ENCODE results near the gene STK24.
"Not testable (repeated sequence)": the region's sequence is repeated elsewhere in the genome, so short reads cannot be mapped to it uniquely, and the experiment has no call there.

Gene STK24

DNA sequence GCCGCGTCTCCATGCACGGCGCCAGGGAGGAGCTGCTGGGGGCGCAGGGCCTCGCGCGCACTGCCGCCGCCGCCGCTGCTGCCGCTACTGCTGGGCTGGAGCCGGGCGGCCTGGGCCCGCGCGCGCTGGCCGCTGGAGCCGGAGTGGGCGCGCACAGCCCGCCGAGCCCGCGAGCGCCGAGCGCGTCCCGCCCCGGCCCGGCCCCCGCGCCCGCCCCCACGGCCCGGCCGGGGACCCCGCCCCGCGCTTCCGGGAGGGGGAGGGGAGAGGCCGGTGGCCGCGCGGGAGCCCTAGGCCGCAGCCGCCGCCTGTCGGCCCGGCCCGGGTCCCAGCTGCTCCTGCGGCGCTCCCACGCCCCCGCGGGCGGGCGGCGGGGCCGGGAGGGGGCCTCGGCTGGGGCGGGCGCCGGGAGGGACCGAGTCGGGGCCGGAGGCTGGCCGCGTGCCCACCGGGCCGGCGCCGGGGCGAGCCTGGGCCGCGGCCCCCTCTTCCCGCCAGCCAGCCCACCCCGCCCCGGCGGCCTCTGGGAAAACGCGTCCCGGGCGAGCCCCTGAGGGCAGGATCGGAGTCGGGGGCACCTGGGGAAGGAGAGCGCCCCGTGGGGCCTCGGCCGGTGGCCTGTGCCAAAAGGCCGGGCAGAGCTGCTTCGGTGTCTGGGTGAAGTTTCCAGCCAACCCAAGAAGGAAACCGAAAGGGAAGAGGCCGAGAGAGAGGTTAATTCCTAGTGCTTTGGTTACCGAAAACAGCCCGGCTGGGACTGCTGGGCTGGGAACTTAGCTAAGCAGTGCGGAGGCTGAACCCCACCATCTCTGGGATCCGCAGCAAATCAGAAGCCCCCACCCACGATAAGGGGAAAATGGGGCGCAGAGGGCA lies at the start of gene STK24:
STK24 (minus strand) TSS at position 145 of the 873 bp plus-strand sequence. CDS start 321 bp downstream, outside the sequence.
- no peak for DNase-seq (ENCODE audit: low read depth)

DNA sequence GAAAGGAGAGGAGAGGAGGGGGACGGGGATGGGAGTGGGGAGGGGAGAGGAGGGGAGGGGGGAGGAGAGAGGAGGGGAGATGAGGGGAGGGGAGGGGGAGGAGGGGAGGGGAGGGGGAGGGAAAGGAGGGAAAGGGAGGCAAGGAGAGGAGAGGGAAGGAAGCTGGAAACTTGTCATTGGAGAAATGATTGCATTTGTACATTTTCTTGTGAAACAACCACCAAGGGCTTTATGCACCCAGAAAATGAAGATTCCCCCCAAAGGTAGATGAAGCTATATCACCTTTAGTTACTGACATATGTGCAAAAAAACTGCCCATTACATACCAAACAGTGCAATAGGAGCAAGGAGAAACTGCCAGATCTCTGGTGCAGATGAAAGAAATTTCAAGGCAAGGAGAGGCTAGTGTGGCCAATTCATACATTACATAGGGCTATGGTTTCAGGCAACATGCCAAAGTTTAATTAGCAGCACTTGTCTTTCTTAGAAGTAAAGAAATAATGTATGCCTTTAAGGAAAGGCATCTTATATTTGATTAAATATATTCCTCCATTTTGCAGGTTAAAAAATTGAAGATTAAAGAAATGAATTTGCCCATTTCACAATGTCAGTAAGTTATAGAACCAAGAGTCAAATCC lies 49.5 kb upstream of the STK24 start:
- DNase-seq (ENCODE audit: low read depth): no peak

DNA sequence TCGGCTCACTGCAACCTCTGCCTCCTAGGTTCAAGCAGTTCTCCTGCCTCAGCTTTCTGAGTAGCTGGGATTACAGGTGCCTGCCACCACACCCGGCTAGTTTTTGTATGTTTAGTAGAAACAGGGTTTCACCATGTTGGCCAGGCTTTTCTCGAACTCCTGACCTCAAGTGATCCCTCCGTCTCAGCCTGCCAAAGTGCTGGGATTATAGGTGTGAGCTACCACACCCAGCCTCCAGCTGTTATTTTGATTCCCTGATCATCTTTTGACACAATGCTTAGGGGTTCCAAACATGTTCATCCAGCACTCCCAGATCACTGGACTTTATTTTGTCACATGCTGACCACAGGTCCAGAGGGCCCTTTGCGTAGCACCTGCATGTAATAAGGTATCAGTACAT lies 47.7 kb upstream of the STK24 start:
- DNase-seq (ENCODE audit: low read depth): not testable (repeated sequence)

DNA sequence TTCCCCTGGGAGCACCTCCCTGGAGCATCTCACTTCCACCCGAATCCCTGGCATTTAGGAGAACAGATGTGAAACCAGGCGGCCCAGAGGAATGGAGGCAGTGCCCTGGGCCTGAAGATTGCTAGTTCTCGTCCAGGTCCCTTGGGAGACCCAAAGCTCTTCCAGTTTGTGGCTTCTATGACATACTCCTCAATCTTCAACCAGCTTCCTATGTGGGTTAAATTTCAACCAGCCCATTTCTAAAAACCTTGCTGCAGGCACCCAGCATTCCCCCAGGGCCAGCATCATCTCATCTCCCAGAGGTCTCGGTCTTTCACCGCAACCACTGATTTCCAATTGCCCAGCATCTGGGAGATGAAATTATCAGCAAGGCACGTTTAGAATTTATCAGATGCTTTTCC lies 46.0 kb upstream of the STK24 start:
- no peak for DNase-seq (ENCODE audit: low read depth)

DNA sequence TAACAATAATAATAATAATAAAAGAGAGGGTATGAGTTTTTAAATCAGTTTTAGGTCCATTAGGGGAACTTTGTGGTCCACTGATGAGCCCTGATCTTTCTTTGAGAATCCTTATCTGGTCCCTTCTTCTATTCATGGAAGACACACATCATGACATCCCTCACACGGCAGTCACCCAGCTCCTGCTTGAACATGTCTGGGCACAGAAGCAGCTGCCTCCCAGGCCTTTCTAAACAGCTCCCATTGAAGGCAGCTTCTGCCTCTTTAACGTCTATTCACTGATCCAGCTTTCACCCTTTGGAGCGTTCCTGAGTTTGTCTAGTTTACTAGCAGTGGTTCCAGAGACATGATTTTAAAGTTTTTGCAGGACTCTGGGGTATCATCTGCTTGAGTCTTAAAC lies 42.6 kb upstream of the STK24 start:
- no peak for DNase-seq (ENCODE audit: low read depth)

DNA sequence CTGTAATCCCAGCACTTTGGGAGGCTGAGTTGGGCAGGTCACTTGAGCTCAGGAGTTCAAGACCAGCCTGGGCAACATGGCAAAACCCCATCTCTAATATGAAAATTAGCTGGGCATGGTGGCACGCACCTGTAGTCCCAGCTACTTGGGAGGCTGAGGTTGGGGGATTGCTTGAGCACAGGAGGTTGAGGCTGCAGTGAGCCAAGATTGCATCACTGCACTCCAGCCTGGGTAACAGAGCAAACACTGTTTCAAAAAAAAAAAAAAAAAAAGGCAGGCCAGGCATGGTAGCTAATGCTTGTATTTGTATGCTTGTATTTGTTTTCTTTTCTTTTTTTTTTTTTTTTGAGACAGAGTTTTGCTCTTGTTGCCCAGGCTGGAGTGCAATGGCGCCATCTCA lies 38.7 kb upstream of the STK24 start:
- DNase-seq (ENCODE audit: low read depth): not testable (repeated sequence)

DNA sequence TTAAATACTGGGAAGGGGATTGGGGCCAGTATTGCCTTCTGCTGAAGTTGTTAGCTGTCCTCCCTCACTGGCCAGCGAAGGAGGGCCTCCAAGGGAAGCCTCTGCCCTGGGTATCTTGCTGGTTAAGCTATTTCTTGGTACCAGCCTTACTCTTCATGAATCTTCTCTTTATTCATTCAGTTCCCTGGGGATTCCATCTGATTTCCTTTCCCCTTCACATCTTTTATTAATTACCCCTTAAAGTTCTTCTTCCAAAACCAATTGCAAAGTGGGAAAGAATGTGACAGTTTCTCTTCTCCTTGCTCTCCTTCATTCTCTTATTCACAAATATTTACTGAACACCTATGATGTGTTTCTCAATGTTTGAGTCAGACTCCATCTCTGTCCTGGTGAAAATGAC lies 36.7 kb upstream of the STK24 start:
- no peak for DNase-seq (ENCODE audit: low read depth)

DNA sequence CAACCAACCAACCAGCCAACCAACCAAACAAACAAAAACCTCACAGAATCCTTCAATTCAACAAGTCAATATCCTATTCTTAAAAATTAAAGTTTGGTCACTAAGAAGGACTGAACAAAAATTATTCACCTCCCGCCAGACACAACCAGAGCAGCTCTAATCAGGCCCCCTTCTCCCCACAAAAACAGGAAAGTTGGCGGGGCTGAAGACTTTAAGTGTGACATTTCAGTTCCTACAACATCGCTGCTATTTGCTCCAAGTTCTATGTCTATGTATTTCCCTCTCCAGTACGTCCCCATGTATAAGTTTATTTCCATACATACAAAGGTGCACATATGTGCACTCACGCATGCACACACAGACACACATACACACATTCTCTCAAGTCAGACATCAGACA lies 32.8 kb upstream of the STK24 start:
- no peak for DNase-seq (ENCODE audit: low read depth)

DNA sequence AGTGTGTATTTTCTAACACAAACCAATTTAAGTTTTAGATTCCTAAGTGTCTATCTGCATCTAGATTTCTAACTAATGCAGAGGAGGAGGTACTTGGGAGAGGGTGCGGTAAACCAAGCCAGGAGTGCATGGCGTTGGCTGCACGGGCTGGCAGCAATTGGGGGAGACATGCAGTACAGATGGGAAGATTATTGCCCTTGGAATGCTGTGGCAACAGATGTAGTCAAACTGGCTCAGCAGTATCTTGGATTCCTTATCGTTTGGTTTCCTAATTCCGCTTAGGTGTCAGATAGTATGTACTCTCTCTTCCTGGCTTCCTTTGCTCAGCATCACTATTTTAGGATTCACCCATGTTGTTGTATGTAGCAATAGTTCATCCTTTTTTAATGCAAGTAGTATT lies 29.4 kb upstream of the STK24 start:
- DNase-seq (ENCODE audit: low read depth): no peak

DNA sequence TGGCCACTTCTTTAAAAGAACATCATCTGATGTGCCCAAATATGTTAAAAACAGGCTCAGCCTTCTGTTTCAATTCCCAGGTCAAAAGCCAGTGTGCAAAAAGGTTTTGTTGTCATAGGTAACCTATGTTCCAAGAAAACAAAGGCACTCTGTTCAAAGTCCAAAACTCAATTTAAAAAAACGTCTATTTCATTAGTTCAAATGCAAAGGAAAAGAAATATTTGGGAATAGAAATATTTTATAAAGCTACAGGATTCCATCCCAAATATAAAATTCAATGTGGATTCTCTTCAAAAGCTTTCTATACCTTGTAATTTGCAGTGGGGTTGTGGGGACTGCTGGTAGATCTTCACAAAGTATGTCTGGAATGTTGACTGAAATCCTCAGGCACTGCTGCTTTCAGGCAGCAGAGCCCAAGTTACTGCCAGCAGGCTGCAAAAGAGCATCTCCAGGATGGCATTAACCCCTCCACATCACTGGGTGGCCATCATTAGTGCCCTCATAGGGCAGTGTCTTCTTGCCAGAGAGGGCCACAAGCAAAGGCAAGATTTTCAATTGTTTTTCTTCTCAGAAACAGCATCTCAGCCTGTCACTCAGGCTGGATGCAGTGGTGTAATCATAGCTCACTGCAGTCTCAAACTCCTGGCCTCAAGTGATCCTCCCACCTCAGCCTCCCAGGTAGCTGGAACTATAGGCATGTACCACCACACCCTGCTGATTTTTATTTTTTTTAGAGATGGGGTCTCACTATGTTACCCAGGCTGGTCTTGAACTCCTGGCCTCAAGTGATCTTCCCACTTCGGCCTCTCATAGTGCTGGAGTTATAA lies 22.8 kb upstream of the STK24 start:
- no peak for DNase-seq (ENCODE audit: low read depth)

DNA sequence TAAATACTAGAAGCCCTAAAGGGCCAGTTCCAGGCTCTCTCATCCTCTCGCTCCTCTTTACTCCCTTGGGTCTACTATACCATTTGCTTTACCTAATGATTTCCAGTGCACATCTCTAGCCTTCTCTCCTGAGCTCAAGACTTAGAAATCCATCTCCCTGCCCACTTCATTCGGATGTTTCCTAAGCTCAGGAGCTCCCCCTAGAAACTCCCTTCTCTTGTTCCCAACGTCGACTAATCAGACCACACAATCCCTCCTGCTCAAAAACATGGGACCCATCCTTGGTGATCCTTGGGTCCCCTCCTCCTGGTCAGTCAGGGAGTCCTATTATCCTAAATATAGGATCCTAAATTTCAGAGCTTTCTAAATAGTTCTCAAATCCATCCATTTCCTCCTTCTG lies 21.1 kb upstream of the STK24 start:
- no peak for DNase-seq (ENCODE audit: low read depth)

DNA sequence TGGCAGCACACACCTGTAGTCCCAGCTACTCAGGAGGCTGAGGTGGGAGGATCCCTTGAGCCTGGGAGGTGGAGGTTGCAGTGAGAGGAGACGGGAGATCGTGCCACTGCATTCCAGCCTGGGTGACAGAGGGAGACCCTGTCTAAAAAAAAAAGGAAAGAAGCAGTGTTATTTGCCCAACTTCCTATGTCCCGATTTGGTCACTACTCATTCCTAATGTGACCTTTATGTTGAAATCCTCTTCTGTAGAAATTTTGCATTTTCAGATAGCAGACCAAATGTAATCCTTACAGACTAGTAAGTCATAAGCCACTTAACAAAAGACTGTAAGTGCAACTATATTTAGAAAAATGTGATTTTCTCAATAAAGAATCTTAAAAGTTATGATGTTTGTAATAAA lies 18.2 kb upstream of the STK24 start:
- no peak for DNase-seq (ENCODE audit: low read depth)

DNA sequence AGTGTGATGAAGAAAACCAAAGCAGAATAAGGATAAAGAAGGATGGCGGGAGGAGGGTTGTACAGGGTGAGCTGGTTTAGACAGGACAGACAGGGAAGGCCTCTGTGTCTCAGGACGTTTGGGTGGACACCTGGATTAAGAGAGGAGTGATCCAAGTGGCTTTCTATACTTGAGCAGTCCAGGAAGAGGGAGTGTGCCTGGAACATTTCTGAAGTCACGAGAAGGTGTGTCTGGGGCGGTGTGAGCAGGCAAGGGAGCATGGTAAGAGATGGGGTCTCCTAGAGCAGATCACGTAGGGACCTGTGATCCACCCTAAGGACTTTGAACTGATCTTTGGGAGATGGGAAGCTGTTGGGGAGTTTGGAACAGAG lies 15.4 kb upstream of the STK24 start:
- no peak for DNase-seq (ENCODE audit: low read depth)

DNA sequence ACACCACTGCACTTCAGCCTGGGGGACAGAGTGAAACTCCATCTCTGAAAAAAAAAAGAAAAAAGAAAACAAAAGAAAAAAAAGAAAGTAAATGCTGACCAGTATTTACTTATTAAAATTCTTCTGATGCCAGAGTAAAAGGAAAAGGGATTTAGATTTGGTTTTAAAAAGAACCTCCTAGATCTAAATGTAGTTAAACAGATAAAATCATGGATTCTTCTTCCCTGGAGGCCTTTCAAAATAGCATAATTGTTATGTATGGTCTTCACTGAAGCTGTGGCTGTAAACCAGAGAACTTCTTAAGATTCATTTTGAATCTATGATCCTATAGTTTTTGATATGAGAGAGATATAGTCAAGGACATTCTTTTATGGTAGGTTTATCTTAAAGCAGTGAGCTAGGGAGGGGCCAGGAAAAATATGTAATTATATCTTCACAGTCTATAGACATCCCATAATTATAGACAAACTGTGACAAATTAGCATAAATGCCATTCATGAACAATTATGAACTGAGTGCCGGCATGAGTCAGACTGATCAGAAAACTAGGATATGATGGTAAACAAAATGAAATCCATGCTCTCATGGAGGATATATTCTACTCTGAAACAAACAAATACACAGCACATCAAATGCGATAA lies 14.9 kb upstream of the STK24 start:
- DNase-seq (ENCODE audit: low read depth): no peak

DNA sequence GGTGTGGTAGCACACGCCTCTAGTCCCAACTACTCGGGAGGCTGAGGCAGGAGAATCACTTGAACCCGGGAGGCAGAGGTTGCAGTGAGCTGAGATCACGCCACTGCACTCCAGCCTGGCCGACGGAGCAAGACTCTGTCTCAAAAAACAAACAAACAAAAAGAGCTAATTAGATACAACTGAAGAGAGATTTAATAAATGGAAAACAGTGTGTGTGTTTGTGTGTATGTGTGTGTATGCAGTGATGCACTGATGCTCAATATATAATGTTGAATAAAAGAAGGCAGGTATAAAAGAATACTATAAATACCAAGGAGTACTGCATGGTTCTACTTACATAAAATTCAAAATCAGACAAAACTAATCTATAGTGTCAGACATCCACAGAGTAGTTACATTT lies 13.6 kb upstream of the STK24 start:
- DNase-seq (ENCODE audit: low read depth): not testable (repeated sequence)

DNA sequence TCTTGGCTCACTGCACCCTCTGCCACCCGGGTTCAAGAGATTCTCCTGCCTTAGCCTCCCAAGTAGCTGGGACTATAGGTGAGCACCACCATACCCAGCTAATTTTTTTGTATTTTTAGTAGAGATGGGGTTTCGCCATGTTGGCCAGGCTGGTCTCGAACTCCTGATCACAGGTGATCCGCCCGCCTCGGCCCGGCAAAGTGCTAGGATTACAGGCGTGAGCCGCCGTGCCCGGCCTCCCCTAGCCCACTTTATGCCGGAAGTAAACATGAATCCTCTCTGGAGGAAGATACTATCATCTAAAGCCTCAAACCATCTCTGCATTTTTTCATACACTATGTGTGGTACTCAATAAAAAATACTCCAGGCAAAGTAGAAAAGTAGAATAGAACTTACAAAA lies 12.6 kb upstream of the STK24 start:
- DNase-seq (ENCODE audit: low read depth): not testable (repeated sequence)

DNA sequence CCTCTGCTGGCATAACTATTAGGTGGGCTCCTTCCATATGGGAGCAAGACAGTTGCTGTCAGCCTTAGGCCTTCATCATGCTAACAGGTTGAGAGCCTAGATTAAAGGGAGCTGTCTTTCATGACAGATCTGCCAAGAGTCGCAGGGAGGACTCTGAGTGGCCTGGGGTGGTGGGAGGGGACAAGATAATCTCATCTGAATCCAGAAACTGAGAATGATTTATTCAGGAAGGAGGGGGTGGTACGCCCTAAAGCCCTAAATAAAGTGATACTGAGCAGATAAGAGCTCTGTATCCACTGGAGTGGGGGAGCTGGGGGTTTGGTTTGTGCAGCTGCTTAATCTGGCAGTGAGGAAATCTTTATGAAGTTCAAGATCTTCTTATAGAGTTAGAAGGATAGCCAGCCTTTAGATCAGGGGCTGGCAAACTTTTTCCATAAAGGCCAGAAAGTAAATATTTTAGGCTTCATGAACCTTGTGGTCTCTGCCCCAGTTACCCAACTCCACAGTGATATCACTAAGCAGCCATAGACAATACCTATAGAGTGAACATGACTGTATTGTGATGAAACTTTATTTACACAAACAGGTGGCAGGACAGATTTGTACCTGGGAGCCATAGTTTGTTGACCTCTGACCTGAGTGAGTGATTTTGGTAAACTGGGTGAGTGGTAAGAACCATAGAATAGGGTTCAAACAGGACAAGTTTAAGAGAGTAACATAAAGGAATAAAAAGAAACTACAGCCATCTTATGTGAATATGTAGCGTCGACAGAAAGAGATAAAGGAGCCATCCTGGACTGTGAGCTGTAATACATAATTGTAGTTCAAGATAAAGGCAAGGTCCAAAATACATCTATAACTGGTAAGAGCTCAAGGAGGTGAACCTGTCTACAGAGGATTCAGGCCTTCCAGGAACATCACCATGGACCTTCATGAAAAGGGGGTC lies 9.8 kb upstream of the STK24 start:
- no peak for DNase-seq (ENCODE audit: low read depth)

DNA sequence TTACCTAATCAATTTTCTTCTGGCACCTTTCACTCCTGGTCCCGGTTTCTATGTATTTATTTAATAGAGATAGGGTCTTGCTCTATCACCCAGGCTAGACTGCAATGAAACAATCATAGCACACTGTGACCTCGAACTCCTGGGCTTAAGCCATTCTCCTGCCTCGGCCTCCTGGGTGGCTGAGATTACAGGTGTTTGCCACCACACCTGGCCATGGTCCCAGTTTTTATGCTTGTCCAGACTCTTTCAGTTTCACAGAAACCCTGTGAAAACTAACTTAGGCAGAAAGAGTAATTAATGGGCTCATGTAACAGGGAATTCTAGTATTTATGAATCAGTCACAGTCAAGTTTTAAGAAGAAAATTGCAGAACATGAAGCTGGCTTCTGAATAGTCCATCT lies 9.0 kb upstream of the STK24 start:
- no peak for DNase-seq (ENCODE audit: low read depth)

DNA sequence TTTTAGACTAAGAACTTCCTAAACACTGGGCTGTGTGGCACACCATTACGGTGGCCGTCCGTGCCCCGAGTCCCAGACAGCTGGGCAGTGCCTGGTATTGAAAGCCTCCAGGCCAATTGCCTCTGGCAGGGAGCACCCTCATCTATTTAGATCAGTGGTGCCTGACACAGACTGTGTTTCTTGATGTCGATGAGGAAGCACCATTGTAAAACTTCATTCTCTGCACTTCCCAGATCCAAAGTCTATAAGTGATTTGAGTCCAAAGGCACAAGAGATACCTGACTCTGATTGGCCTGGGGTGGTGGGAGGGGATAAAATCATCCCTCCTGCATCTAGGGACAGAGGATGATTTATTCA lies 8.5 kb upstream of the STK24 start:
- DNase-seq (ENCODE audit: low read depth): no peak

DNA sequence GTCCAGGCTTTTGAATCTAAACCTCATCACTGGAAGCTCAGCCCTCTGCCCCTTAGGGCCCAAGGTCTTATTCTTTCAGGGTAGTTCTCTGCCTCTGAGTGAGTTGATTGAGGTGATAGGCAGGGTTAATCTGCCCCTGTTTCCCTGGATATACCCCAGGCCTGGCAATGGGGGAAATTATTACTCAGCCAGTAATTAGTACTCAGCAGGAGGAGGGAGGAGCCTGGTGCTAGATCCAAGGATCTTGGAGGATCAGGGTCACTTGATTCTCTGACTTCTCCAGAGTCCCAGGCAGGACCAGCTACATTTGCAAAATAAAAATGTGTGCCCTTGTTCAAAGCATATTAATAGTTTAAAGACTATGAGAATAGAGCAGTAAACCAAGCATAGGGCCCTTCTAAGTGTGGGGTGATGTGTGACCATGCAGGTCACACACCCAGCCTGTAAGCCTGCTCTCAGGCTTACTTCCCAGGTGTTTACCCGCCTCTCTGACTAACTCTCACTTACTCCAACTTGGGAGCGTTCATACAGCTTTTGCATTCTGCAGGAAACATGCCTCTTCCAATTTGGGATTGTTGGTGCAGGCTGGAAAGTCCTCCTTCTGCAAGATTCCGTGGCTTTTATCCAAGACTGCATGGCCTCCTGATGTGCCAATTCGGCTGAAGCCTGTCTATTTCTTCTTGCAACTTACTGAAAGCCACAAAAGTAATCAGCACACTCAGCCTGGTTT lies 7.9 kb upstream of the STK24 start:
- no peak for DNase-seq (ENCODE audit: low read depth)

DNA sequence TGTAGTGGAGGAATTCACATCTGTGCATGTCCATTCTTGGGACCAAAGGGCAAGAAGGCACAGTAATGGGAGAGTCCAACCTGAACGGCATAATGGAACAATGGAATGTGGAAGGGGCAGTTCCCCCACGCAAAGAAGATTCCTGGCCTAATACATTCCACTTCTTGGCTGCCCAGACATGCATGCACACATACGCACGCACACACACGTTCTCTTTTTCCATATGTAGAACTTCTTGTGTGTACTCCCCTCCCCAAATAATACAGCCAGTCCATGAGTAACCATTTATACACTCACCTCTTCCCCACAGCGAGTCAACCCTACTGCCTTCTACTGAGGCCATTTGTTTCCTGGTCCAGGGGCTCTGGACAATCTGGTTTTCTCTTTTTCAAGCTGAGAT lies 6.0 kb upstream of the STK24 start:
- DNase-seq (ENCODE audit: low read depth): no peak
